Panc1 (cell line): ENCODE data around the gene COPS7A.

ENCODE experiments used
- POLR2AphosphoS5 ChIP-seq: IDR thresholded peaks from 2 replicates; pipeline ENCODE4 v1.6.1; 2012; ENCODE audit warnings: mild to moderate bottlenecking, low read depth, low read length, moderate library complexity
- SIN3A ChIP-seq: IDR thresholded peaks from 2 replicates; pipeline ENCODE4 v1.6.1; 2012; ENCODE audit warnings: low read depth, mild to moderate bottlenecking, low read length, moderate library complexity, borderline replicate concordance; ENCODE audit not compliant: insufficient read depth
- TF ChIP-seq, protein P1 (sequence below): fragments of 450-650 bp; IDR thresholded peaks from 2 replicates; pipeline ENCODE4 v1.5.1; 2017; ENCODE audit warnings: mild to moderate bottlenecking

DNA sequence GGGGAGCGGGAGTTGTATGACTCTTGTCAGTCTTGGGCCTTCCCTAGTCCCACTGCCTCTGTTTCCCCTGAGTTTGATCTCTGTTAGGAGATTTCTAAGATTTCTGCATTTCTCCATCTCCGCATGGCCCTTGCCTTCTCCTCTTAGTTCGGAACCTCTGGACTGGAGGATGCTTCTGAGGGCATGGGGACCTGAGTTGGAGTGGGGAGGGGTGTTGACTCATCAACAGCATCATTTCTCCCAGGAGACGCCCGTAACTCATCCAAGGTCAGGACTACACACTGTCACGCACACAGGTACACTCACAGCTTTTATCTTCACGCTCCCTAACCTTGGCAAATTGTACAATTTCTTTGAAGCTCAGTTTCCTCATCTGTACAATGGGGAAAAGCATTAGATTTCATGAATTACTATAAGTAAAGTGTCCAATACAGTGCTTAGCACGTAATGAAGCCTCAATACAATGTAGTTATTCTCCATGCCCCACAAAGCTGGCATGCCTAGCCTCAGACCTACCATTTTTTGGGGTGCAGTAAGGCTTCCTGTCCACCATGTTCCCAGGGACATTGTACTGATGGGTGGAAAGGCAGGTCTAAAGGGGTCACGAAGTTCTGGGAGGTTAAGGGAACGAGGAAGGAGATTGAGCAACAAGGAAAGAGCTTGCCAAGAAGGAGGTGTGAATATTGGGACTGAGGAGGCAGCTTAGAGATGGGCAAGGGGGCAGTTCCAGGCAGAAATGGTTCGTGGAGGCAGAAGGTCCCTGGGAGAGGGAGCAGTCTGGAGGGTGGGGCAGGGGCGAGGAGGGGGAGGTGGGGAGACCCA, 47.9 kb downstream of the COPS7A start:
- TF ChIP-seq POLR2AphosphoS5 (no peak; the same call in 1 of the 2 replicates), SIN3A (no peak)
- TF ChIP-seq, protein P1, sequence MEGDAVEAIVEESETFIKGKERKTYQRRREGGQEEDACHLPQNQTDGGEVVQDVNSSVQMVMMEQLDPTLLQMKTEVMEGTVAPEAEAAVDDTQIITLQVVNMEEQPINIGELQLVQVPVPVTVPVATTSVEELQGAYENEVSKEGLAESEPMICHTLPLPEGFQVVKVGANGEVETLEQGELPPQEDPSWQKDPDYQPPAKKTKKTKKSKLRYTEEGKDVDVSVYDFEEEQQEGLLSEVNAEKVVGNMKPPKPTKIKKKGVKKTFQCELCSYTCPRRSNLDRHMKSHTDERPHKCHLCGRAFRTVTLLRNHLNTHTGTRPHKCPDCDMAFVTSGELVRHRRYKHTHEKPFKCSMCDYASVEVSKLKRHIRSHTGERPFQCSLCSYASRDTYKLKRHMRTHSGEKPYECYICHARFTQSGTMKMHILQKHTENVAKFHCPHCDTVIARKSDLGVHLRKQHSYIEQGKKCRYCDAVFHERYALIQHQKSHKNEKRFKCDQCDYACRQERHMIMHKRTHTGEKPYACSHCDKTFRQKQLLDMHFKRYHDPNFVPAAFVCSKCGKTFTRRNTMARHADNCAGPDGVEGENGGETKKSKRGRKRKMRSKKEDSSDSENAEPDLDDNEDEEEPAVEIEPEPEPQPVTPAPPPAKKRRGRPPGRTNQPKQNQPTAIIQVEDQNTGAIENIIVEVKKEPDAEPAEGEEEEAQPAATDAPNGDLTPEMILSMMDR, result no peak
